Esophagus muscularis mucosa (tissue), 4 donors: ENCODE data around the gene ZNF394. TPM values are rescaled to one million over a fixed set of nuclear protein-coding genes. Genes with fewer than 3 reads are reported as not detected.

Source experiments
- DNase-seq: peaks from one replicate; pipeline ENCODE4 v3.0.0-alpha.2; 2017; ENCODE audit errors: extremely low spot score
- H3K27ac ChIP-seq, 4 donors: fragments of 200-600 bp; sonication (generic); replicated peaks in 1 of 4; 1 replicate in 3 of 4; 2 replicates in 1 of 4; pipeline ENCODE4 v1.5.1; 2016 to 2019; ENCODE audit warnings: mild to moderate bottlenecking in 1 of 4
- H3K27me3 ChIP-seq, 4 donors: fragments of 200-600 bp; sonication (generic); one replicate each; pipeline versions ENCODE4 v1.5.1 to v1.6.0; 2016 to 2019
- H3K36me3 ChIP-seq, 4 donors: fragments of 200-600 bp; sonication (generic); one replicate each; pipeline ENCODE4 v1.5.1; 2016 to 2019
- H3K4me1 ChIP-seq, 4 donors: fragments of 200-600 bp; sonication (generic); one replicate each; pipeline ENCODE4 v1.5.1; 2016 to 2019
- H3K4me3 ChIP-seq, 4 donors: fragments of 200-600 bp; sonication (generic); 1 replicate in 2 of 4; 2 replicates in 2 of 4; pipeline ENCODE4 v1.5.1; 2016 to 2019; ENCODE audit warnings: mild to moderate bottlenecking in 4 of 4, moderate library complexity in 1 of 4
- H3K9me3 ChIP-seq, 4 donors: fragments of 200-600 bp; sonication (generic); 1 replicate in 3 of 4; 2 replicates in 1 of 4; pipeline ENCODE4 v1.5.1; 2016 to 2019
- EP300 ChIP-seq: sonication (generic); formaldehyde crosslinking; IDR thresholded peaks from one replicate; pipeline ENCODE4 v1.6.1; 2017; ENCODE audit warnings: antibody characterized with exemption
- POLR2A ChIP-seq: fragments of 450-650 bp; IDR thresholded peaks from one replicate; pipeline ENCODE4 v1.6.1; 2017; ENCODE audit warnings: antibody characterized with exemption, moderate library complexity, mild to moderate bottlenecking, low read depth
- POLR2AphosphoS5 ChIP-seq, 2 donors: sonication (generic); formaldehyde crosslinking; IDR thresholded peaks; one replicate each; pipeline ENCODE4 v1.6.1; 2017; ENCODE audit warnings: antibody characterized with exemption in 2 of 2
- WGBS: methylation state at CpG from one replicate; pipeline ENCODE4 v1.1.5; 2018; 5-methylcytosine and 5-hydroxymethylcytosine counted together
- intact Hi-C: fragments of 100-400 bp; cut with DNase I; formaldehyde crosslinking; loops from one replicate; pipeline ENCODE4 v1.15.1; 2023
- total RNA-seq, 4 donors: library from RNA; depleted of rRNA; stranded (reverse); fragments of >200 nt; gene quantifications; one replicate each; pipeline versions ENCODE4 v1.1.0 to v1.2.1, GENCODE V29; 2016
- TF ChIP-seq, protein P1 (sequence below), 3 experiments: fragments of 200-600 bp in 2 of 3; fragments of 450-650 bp in 1 of 3; sonication (generic) in 2 of 3; IDR thresholded peaks; one replicate each; pipeline ENCODE4 v1.5.1; 2017 to 2019; ENCODE audit warnings: antibody characterized with exemption in 3 of 3, mild to moderate bottlenecking in 2 of 3, moderate library complexity in 1 of 3

ZNF394 gene
- total RNA-seq, 4 donors from 2014 or later: 26.6 to 37.9 (median 32.7) TPM

DNA sequence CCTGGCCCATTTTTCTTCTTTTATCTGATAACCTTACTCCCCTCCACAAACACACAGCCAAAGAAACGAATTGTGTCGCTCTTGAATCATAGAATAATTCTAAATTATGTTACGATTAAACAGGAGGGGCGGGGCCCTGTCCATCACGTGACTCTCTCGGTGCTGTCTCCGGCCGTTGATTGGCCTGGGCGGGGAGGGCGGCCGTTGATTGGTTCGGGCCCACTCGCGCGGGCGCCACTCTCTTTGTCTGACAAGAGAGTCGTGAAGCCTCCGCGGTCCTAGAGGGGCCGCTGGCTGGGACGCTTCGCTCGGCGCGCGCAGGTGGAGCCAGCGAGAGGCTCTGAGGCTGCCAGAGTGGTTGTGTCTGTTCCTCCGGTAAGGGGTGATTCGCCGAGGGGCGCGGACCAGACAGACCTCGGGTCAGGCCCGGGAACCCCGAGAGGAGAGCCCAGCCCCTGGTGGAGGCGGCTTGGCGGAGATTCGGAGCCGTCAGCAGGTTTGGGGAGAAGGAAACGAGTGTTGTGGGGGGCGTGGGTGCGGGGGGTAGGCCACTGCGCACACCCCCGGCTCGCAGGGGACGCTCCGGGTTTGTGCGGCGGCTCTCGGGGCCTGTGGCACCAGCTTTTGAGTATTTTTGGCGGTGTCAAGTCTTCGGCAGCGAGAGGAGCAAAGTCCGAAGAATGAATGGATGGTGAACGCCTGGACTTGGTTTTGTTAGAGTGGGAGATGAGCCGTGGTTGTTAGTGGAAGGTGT, 27.3 kb downstream of the ZNF394 start, which contains the start of gene ZNF789:
Gene ZNF789, plus strand, starts transcription at position 330 of the 754 bp plus-strand sequence. CDS start 3,567 bp downstream, outside the sequence.
- no peaks in the 10 kb centered on the region for H3K27me3 ChIP-seq
- DNase-seq: peak; percentile 99
- WGBS: under 1% methylated on average over 50 of the region's 56 CpGs
- no peaks in the 10 kb centered on the region for H3K36me3 ChIP-seq
- H3K9me3 ChIP-seq: no peaks in the 10 kb centered on the region
- intact Hi-C loops: loop anchor here (2.0 kb wide), 1 partner anchor 26 kb away; no protein-coding TSS in a partner anchor
- peaks cover 21 to 27% (median 25%) of the 10 kb centered on the region in 4 donors for H3K4me1 ChIP-seq
- TF ChIP-seq EP300 (no peak), POLR2AphosphoS5 (IDR thresholded peaks at IDR 0.05) (peak; percentile 68 to 85)
- TF ChIP-seq, protein P1, sequence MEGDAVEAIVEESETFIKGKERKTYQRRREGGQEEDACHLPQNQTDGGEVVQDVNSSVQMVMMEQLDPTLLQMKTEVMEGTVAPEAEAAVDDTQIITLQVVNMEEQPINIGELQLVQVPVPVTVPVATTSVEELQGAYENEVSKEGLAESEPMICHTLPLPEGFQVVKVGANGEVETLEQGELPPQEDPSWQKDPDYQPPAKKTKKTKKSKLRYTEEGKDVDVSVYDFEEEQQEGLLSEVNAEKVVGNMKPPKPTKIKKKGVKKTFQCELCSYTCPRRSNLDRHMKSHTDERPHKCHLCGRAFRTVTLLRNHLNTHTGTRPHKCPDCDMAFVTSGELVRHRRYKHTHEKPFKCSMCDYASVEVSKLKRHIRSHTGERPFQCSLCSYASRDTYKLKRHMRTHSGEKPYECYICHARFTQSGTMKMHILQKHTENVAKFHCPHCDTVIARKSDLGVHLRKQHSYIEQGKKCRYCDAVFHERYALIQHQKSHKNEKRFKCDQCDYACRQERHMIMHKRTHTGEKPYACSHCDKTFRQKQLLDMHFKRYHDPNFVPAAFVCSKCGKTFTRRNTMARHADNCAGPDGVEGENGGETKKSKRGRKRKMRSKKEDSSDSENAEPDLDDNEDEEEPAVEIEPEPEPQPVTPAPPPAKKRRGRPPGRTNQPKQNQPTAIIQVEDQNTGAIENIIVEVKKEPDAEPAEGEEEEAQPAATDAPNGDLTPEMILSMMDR (IDR thresholded peaks at IDR 0.05): no peak
- H3K27ac ChIP-seq: peak within 1 kb of the TSS; percentile 90 to 93 (median 91)
- peak within 1 kb of the TSS; percentile 64 to 89 (median 82) for H3K4me3 ChIP-seq

- TF ChIP-seq POLR2A: no peak
- TF ChIP-seq EP300: no peak
- TF ChIP-seq, protein P1 (IDR thresholded peaks at IDR 0.05): no peak
- no peak for TF ChIP-seq POLR2AphosphoS5 (IDR thresholded peaks at IDR 0.05)
- 37% methylated on average over 22 of the region's 23 CpGs for WGBS
- no peaks in the 10 kb centered on the region for H3K27me3 ChIP-seq
- H3K27ac ChIP-seq: peak overlapping the region; percentile 10 to 55 (median 27)
- H3K36me3 ChIP-seq: peaks cover 0 to under 1% (median 0%) of the 10 kb centered on the region in 4 donors
- H3K4me3 ChIP-seq: peak overlapping the region; percentile 8 to 39 (median 22)
- DNase-seq: no peak
- intact Hi-C loops: no loop called here
- no peaks in the 10 kb centered on the region for H3K9me3 ChIP-seq
- H3K4me1 ChIP-seq: peaks cover 36 to 45% (median 41%) of the 10 kb centered on the region in 4 donors
These were observed 30.6 kb downstream of the ZNF394 start for GRCh38 chr7:99469381-99470065.

- Histone ChIP-seq H3K4me3 (no peak overlapping the region), H3K27me3 (no peaks in the 10 kb centered on the region), H3K4me1 (peaks cover 40 to 45% (median 44%) of the 10 kb centered on the region in 4 donors), H3K36me3 (peaks cover 0 to 11% (median 6%) of the 10 kb centered on the region in 4 donors), H3K27ac (no peak overlapping the region), H3K9me3 (no peaks in the 10 kb centered on the region)
- no peak for TF ChIP-seq POLR2AphosphoS5 (IDR thresholded peaks at IDR 0.05)
- no peak for TF ChIP-seq EP300
- no peak for DNase-seq
- intact Hi-C loops: no loop called here
- 88% methylated on average over 26 of the region's 29 CpGs for WGBS
These were observed 31.7 kb downstream of the ZNF394 start for GRCh38 chr7:99468336-99468918.

DNA sequence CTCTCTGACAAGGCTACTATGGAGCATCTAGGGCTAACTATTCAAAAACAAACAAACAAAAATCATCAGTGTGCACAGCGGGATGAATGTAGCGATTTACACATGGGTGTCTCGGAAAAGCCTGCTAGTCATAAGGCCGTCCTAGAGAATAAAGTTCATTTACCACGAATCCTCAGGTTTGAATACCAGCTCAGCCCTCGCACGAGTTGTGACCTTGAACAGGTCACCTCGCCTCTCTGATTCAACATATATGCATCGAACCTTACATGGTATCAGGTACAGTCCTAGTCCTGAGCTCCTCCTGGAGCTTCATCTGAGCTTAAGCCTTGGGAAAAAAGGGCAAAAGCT, 34.7 kb downstream of the ZNF394 start:
- intact Hi-C loops: no loop called here
- H3K4me1 ChIP-seq: peaks cover 36 to 58% (median 52%) of the 10 kb centered on the region in 4 donors
- peak overlapping the region; percentile 83 to 92 (median 85) for H3K27ac ChIP-seq
- no peaks in the 10 kb centered on the region for H3K9me3 ChIP-seq
- TF ChIP-seq, protein P1 (IDR thresholded peaks at IDR 0.05): no peak
- TF ChIP-seq POLR2AphosphoS5 (IDR thresholded peaks at IDR 0.05) (no peak), POLR2A (no peak), EP300 (no peak)
- H3K4me3 ChIP-seq: peak overlapping the region; percentile 68 to 97 (median 74)
- peaks cover 0 to 31% (median 9%) of the 10 kb centered on the region in 4 donors for H3K36me3 ChIP-seq
- no peaks in the 10 kb centered on the region for H3K27me3 ChIP-seq
- no peak for DNase-seq
- 7% methylated on average over 9 of the region's 9 CpGs for WGBS

- H3K27me3 ChIP-seq: no peaks in the 10 kb centered on the region
- DNase-seq: no peak
- H3K36me3 ChIP-seq: peaks cover 26 to 71% (median 51%) of the 10 kb centered on the region in 4 donors
- H3K9me3 ChIP-seq: no peaks in the 10 kb centered on the region
- intact Hi-C loops: no loop called here
- WGBS: 95% methylated on average over 2 of the region's 2 CpGs
- H3K4me3 ChIP-seq: no peak overlapping the region
- TF ChIP-seq EP300 (no peak), POLR2A (no peak), POLR2AphosphoS5 (IDR thresholded peaks at IDR 0.05) (no peak)
- TF ChIP-seq, protein P1 (IDR thresholded peaks at IDR 0.05): no peak
- H3K4me1 ChIP-seq: peaks cover 37 to 70% (median 58%) of the 10 kb centered on the region in 4 donors
- no peak overlapping the region for H3K27ac ChIP-seq
These were observed 38.9 kb downstream of the ZNF394 start for GRCh38 chr7:99461221-99461620.
